Sciatic nerve (tissue), 2 donors: ENCODE results near the gene ANKS1B. TPM values are rescaled to one million over a fixed set of nuclear protein-coding genes. Genes with fewer than 3 reads are reported as not detected.
A peak's percentile ranks its signal among the peaks of the same experiment; 100 is the strongest.

Source experiments
- ATAC-seq: fragments of 200-7000 bp; cut with Tn5 transposase; one replicate; pipeline ENCODE4 v1.9.1; 2020; ENCODE audit warnings: mild to moderate bottlenecking, moderate library complexity
- DNase-seq: peaks from one replicate; pipeline ENCODE4 v3.0.0-alpha.2; 2020; ENCODE audit warnings: low spot score
- intact Hi-C: fragments of 100-400 bp; cut with DNase I; formaldehyde crosslinking; loops from one replicate; pipeline ENCODE4 v1.14.2; 2022
- total RNA-seq: library from RNA; stranded (reverse); fragmentation: NEBNext Ultra II Directional; extraction: Animal tissue kit (Norgen Biotek cat#: 25700); gene quantifications from one replicate; pipeline ENCODE4 v1.2.1, GENCODE V29; 2021
- donor health status: DM: no; HTN: no; CAD: no.
- donor health status: DM: no; HTN: no; CAD: no.

Gene ANKS1B
- total RNA-seq, 1 donor from 2014 or later, result 20.8 TPM

- intact Hi-C loops, result no loop called here
- DNase-seq (no peak), ATAC-seq (no peak)
Measured at GRCh38 chr12:99549651-99550050, 435.1 kb downstream of the ANKS1B start.

- DNase-seq, result no peak
- no peak for ATAC-seq
- intact Hi-C loops, result no loop called here
Measured at GRCh38 chr12:99549196-99549595, 435.5 kb downstream of the ANKS1B start.

GRCh38 chr12:99544457-99544856, 440.3 kb downstream of the ANKS1B start:
- no peak for ATAC-seq
- intact Hi-C loops, result no loop called here
- no peak for DNase-seq

- intact Hi-C loops, result no loop called here
- ATAC-seq, result no peak
Measured at GRCh38 chr12:99529966-99530365, 454.8 kb downstream of the ANKS1B start.

GRCh38 chr12:99528478-99528877, 456.3 kb downstream of the ANKS1B start:
- intact Hi-C loops, result no loop called here
- ATAC-seq (no peak), DNase-seq (no peak)

More at GRCh38 chr12:99529966-99530365, 454.8 kb downstream of the ANKS1B start:
- DNase-seq, result no peak

GRCh38 chr12:99523853-99524252, 460.9 kb downstream of the ANKS1B start:
- no peak for DNase-seq
- intact Hi-C loops, result no loop called here
- ATAC-seq, result no peak

- ATAC-seq (no peak), DNase-seq (no peak)
- intact Hi-C loops, result no loop called here
Measured at GRCh38 chr12:99522456-99522855, 462.3 kb downstream of the ANKS1B start.

GRCh38 chr12:99521664-99522063, 463.1 kb downstream of the ANKS1B start:
- intact Hi-C loops, result no loop called here

GRCh38 chr12:99513066-99513465, 471.7 kb downstream of the ANKS1B start:
- ATAC-seq, result no peak
- intact Hi-C loops, result no loop called here
- DNase-seq, result no peak

More at GRCh38 chr12:99521664-99522063, 463.1 kb downstream of the ANKS1B start:
- DNase-seq (no peak), ATAC-seq (no peak)

- intact Hi-C loops, result no loop called here
- ATAC-seq, result no peak
Measured at GRCh38 chr12:99505805-99506204, 478.9 kb downstream of the ANKS1B start.

GRCh38 chr12:99498756-99499155, 486.0 kb downstream of the ANKS1B start:
- DNase-seq, result no peak
- intact Hi-C loops, result no loop called here
- ATAC-seq, result no peak

More at GRCh38 chr12:99505805-99506204, 478.9 kb downstream of the ANKS1B start:
- DNase-seq, result no peak

- DNase-seq (no peak), ATAC-seq (no peak)
- intact Hi-C loops, result no loop called here
Measured at GRCh38 chr12:99495799-99496198, 488.9 kb downstream of the ANKS1B start.

GRCh38 chr12:99493197-99493596, 491.5 kb downstream of the ANKS1B start:
- no peak for DNase-seq
- no peak for ATAC-seq
- intact Hi-C loops, result no loop called here

GRCh38 chr12:99486277-99486676, 498.5 kb downstream of the ANKS1B start:
- intact Hi-C loops, result no loop called here
- no peak for ATAC-seq
- no peak for DNase-seq

GRCh38 chr12:99479149-99479548, 505.6 kb downstream of the ANKS1B start:
- ATAC-seq (no peak), DNase-seq (no peak)
- intact Hi-C loops, result no loop called here

GRCh38 chr12:99476956-99477355, 507.8 kb downstream of the ANKS1B start:
- no peak for ATAC-seq
- intact Hi-C loops, result no loop called here
- no peak for DNase-seq

GRCh38 chr12:99455350-99456035, 529.2 kb downstream of the ANKS1B start:
- DNase-seq (no peak), ATAC-seq (no peak)
- intact Hi-C loops, result no loop called here

- ATAC-seq, result no peak
- intact Hi-C loops, result no loop called here
Measured at GRCh38 chr12:99454539-99455172, 530.1 kb downstream of the ANKS1B start.

GRCh38 chr12:99453836-99454538, 530.7 kb downstream of the ANKS1B start:
- intact Hi-C loops, result no loop called here
- DNase-seq (no peak), ATAC-seq (peak; percentile 42)

More at GRCh38 chr12:99454539-99455172, 530.1 kb downstream of the ANKS1B start:
- no peak for DNase-seq

- intact Hi-C loops, result no loop called here
- DNase-seq (no peak), ATAC-seq (no peak)
Measured at GRCh38 chr12:99450036-99450630, 534.6 kb downstream of the ANKS1B start.
